GM15510 (cell line): ENCODE data around the gene PAF1.

Experiments
- POLR2A ChIP-seq: IDR thresholded peaks from 3 replicates; pipeline ENCODE4 v1.6.1; 2011; ENCODE audit warnings: borderline replicate concordance; ENCODE audit not compliant: insufficient read length; ENCODE audit errors: extremely low read depth

The PAF1 gene

GRCh38 chr19:39402346-39403300, 11.7 kb upstream of the PAF1 start:
- TF ChIP-seq POLR2A = peak; percentile 56

DNA sequence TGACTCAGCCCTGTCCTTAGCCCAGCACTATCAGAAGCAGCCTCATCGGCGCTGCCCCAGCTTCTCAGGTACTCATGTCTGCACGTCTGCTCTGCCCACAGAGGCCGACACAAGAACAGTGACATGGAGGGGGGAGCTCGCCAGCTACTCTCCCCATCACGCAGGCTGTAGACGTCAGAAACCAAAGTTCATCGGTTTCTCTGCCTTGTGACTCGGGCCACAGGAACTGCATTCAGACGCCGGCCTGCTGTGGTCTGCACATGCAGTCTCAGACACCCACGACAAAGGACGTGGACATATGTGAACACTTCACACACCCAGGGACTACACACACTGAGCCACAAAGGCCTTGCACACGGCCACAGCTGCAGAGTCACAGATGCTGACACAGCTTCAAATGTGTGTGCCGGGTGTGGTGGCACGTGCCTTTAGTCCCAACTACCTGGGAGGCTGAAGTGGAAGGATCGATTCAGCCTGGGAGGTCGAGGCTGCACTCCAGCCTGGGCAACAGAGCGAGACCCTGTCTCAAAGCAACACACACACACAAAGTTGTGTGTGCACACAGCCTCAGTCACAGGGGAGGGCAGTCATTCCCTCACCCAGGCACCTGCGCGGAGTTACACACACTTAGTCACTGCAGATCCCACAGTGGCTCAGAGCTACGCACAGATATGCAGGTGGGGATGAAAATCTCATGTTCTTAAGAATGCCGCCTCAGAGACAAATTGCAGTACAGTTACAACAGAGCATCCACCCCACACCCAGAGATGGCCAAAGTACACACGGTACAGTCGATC, 10.8 kb upstream of the PAF1 start:
- TF ChIP-seq POLR2A = peak; percentile 39

GRCh38 chr19:39401070-39401548, 10.2 kb upstream of the PAF1 start:
- TF ChIP-seq POLR2A = no peak

- TF ChIP-seq POLR2A = no peak
These were observed 9.2 kb upstream of the PAF1 start for GRCh38 chr19:39400061-39400460.

- TF ChIP-seq POLR2A = no peak
These were observed 8.8 kb upstream of the PAF1 start for GRCh38 chr19:39399668-39400050.

GRCh38 chr19:39398297-39398864, 7.5 kb upstream of the PAF1 start:
- no peak for TF ChIP-seq POLR2A

DNA sequence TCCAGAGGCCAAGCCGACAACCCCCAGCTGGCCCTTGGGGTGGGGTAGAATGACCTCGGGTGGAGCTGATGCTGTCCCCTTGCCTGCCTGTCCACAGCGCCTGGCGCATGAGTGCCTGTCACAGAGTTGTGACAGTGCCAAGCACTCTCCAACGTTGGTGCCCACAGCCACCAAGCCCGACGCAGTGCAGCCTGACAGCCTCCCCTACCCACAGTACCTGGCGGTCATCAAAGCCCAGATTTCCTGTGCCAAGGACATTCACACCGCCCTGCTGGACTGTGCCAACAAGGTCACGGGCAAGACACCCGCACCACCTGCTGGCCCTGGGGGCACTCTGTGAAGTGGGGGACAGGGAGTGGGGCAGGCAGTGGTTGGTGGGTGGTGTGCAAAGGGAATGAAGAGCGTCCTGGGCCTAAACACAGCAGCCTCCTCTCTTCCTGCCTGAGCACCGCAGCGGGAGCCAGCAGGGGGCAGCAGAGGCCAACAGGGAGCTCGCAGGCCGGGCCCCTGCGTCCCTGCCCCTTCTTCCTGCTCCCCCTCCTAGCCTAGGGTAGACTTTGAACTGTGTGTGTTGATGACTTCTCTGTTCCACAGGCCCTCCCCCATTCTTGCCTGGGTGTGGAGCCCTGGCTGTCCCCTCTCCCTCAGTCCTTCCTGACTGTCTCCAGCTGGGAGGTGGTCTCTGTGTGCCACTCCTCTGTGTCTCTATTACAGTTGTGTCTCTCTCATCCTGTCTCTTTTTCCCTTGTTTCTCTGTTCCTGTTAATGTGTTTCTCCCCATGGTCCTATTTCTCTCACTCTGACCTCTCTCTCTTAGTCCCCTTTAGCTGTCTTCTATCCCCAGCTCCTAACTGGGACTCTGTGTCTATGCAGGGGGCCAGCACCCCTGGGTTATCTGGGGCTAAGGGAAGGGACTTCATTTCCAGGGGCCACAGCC, 6.7 kb upstream of the PAF1 start:
- TF ChIP-seq POLR2A = peak; percentile 38

DNA sequence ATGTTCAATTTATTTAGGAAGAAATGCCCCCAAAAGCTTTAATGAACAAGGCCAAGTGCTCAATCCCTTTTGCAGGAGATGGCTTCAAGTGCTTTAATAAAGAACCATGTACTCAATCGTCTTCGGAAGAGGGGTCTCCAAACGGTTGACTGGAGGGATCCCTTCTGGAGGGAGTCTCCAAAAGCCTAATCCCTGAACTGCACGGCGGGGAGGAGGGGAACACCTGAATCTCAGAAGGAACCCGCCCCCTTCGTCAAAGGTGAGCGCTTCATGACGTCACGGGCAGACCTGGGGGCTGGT, 505 bp downstream of the PAF1 start:
- TF ChIP-seq POLR2A = no peak

GRCh38 chr19:39389631-39390414, 1.1 kb downstream of the PAF1 start:
- TF ChIP-seq POLR2A = no peak

DNA sequence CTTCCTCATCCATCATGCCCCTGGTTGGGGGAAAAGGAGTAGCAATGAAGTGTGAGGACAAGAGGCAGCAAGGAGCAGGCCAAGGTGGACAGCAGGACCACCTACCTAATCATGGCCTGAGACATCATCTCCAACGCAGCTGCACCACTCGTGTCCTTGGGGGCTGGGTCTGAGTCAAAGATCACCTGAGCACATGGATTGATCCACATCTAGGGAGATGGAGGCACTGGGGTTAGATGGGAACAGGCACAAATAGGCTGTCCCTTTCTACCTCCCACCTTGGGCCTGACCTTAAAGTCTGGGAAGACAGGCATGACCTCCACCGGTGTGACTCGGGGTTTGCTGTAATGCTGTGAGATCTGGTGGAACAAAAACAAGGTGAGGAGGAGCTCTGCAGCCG, 2.2 kb downstream of the PAF1 start:
- no peak for TF ChIP-seq POLR2A

- TF ChIP-seq POLR2A = no peak
These were observed 4.3 kb downstream of the PAF1 start for GRCh38 chr19:39386557-39386956.

DNA sequence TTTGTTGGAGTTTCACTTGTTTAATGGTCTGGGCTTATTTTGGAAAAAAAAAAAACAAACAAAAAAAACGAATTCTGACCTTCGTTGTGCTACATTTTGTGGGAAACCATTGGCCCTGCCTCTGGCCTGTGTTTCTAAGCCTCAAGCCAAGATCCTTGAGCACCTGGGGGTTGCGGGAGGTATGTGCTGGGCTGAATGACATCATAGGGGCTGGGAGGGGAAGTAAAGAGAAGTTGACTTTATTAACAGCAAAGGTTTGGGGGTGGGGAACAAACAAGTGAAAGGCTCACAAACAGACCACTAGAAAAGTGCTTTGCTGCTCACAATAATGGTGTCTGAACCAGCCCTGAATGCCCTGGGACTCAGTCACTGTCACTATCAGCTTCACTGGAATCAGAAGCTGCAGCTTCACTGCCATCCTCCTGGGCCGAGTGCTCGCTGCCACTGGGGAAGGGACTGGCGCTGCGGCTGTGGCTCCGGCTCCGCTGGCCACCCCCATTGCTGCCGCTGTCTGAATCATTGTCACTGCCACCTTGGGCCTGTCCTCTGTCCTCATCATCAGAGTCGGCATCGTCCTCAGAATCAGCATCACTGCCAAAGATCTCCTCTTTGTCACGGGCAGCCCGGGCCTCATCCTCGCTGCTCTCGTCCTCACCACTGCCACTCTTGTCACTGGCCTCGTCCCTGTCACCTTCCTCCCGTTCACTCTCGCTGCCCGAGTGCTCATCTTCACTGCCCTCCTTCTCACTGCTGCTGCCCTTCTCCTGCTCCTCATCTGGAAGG, 5.1 kb downstream of the PAF1 start:
- no peak for TF ChIP-seq POLR2A
